ENCODE measurements around the gene RBM26.

RBM26 gene

GRCh38 chr13:79423801-79424642 lies 18.0 kb upstream of the RBM26 start:
- DNase-seq (ENCODE audit: low read depth): no peak

- no peak for DNase-seq (ENCODE audit: low read depth)
Measured at GRCh38 chr13:79423340-79423739, 17.3 kb upstream of the RBM26 start.

- no peak for DNase-seq (ENCODE audit: low read depth)
Measured at GRCh38 chr13:79419365-79419764, 13.3 kb upstream of the RBM26 start.

GRCh38 chr13:79417741-79418140 lies 11.7 kb upstream of the RBM26 start:
- no peak for DNase-seq (ENCODE audit: low read depth)

GRCh38 chr13:79413521-79413920 lies 7.5 kb upstream of the RBM26 start:
- DNase-seq (ENCODE audit: low read depth): no peak

- DNase-seq (ENCODE audit: low read depth): no peak
Measured at GRCh38 chr13:79409828-79410227, 3.8 kb upstream of the RBM26 start.

- no peak for DNase-seq (ENCODE audit: low read depth)
Measured at GRCh38 chr13:79407349-79407979, 1.4 kb upstream of the RBM26 start.

GRCh38 chr13:79406597-79406908 lies 498 bp upstream of the RBM26 start:
- DNase-seq (ENCODE audit: low read depth): no peak

- no peak for DNase-seq (ENCODE audit: low read depth)
Measured at GRCh38 chr13:79405501-79405830, 589 bp downstream of the RBM26 start.

- no peak for DNase-seq (ENCODE audit: low read depth)
Measured at GRCh38 chr13:79404985-79405384, 1.1 kb downstream of the RBM26 start.

GRCh38 chr13:79404361-79404760 lies 1.7 kb downstream of the RBM26 start:
- DNase-seq (ENCODE audit: low read depth): no peak

GRCh38 chr13:79403113-79403512 lies 2.9 kb downstream of the RBM26 start:
- DNase-seq (ENCODE audit: low read depth): no peak

- DNase-seq (ENCODE audit: low read depth): no peak
Measured at GRCh38 chr13:79402679-79403078, 3.4 kb downstream of the RBM26 start.

- no peak for DNase-seq (ENCODE audit: low read depth)
Measured at GRCh38 chr13:79402074-79402635, 3.9 kb downstream of the RBM26 start.

- no peak for DNase-seq (ENCODE audit: low read depth)
Measured at GRCh38 chr13:79401259-79402070, 4.6 kb downstream of the RBM26 start.

GRCh38 chr13:79398915-79399314 lies 7.1 kb downstream of the RBM26 start:
- peak; percentile 18 for DNase-seq (ENCODE audit: low read depth)

- DNase-seq (ENCODE audit: low read depth): no peak
Measured at GRCh38 chr13:79398127-79398526, 7.9 kb downstream of the RBM26 start.

- no peak for DNase-seq (ENCODE audit: low read depth)
Measured at GRCh38 chr13:79395881-79396280, 10.2 kb downstream of the RBM26 start.

GRCh38 chr13:79393564-79394249 lies 12.3 kb downstream of the RBM26 start:
- no peak for DNase-seq (ENCODE audit: low read depth)

- peak; percentile 28 for DNase-seq (ENCODE audit: low read depth)
Measured at GRCh38 chr13:79392882-79393563, 13.0 kb downstream of the RBM26 start.

GRCh38 chr13:79389026-79389425 lies 17.0 kb downstream of the RBM26 start:
- DNase-seq (ENCODE audit: low read depth): no peak

- DNase-seq (ENCODE audit: low read depth): no peak
Measured at GRCh38 chr13:79387853-79388252, 18.2 kb downstream of the RBM26 start.

Measured in non-pigmented ciliary epithelial cell (primary cell).